HG02763 (cell line): ENCODE data around the gene ZNF648.
"Not testable (repeated sequence)": the region's sequence is repeated elsewhere in the genome, so short reads cannot be mapped to it uniquely, and the experiment has no call there.

ENCODE experiments used
- ATAC-seq: cut with Tn5 transposase; IDR thresholded peaks from one replicate; pipeline ENCODE4 v1.9.1; 2021; ENCODE audit warnings: mild to moderate bottlenecking, moderate library complexity; ENCODE audit not compliant: unreplicated experiment

The ZNF648 gene

GRCh38 chr1:182061594-182061993 is at the start of gene ZNF648:
ZNF648 (minus strand) TSS chr1:182061712; CDS start chr1:182058010, 3,702 bp downstream.
- no peak for ATAC-seq

- no peak for ATAC-seq
Observed at GRCh38 chr1:182110635-182111034, 49.1 kb upstream of the ZNF648 start.

GRCh38 chr1:182109771-182110170 is 48.3 kb upstream of the ZNF648 start:
- no peak for ATAC-seq

- ATAC-seq, result no peak
Observed at GRCh38 chr1:182107209-182107608, 45.7 kb upstream of the ZNF648 start.

GRCh38 chr1:182102043-182102416 is 40.5 kb upstream of the ZNF648 start:
- no peak for ATAC-seq

GRCh38 chr1:182101415-182102042 is 40.0 kb upstream of the ZNF648 start:
- ATAC-seq, result no peak

GRCh38 chr1:182098301-182098700 is 36.8 kb upstream of the ZNF648 start:
- ATAC-seq, result no peak

- ATAC-seq, result no peak
Observed at GRCh38 chr1:182095946-182096345, 34.4 kb upstream of the ZNF648 start.

- not testable (repeated sequence) for ATAC-seq
Observed at GRCh38 chr1:182094514-182095005, 33.0 kb upstream of the ZNF648 start.

GRCh38 chr1:182093781-182094180 is 32.3 kb upstream of the ZNF648 start:
- ATAC-seq, result no peak

GRCh38 chr1:182092336-182092735 is 30.8 kb upstream of the ZNF648 start:
- no peak for ATAC-seq

GRCh38 chr1:182091083-182091482 is 29.6 kb upstream of the ZNF648 start:
- no peak for ATAC-seq

- ATAC-seq, result no peak
Observed at GRCh38 chr1:182087719-182088350, 26.3 kb upstream of the ZNF648 start.

- no peak for ATAC-seq
Observed at GRCh38 chr1:182087304-182087703, 25.8 kb upstream of the ZNF648 start.

GRCh38 chr1:182086620-182087019 is 25.1 kb upstream of the ZNF648 start:
- no peak for ATAC-seq

GRCh38 chr1:182086136-182086535 is 24.6 kb upstream of the ZNF648 start:
- ATAC-seq, result no peak

- no peak for ATAC-seq
Observed at GRCh38 chr1:182085726-182086125, 24.2 kb upstream of the ZNF648 start.

- ATAC-seq, result no peak
Observed at GRCh38 chr1:182084487-182085316, 23.2 kb upstream of the ZNF648 start.

GRCh38 chr1:182083851-182084486 is 22.5 kb upstream of the ZNF648 start:
- no peak for ATAC-seq

- ATAC-seq, result no peak
Observed at GRCh38 chr1:182080955-182081582, 19.6 kb upstream of the ZNF648 start.

GRCh38 chr1:182080040-182080439 is 18.5 kb upstream of the ZNF648 start:
- ATAC-seq, result no peak
